ENCODE data around the gene SLC35E1. TPM values are rescaled to one million over a fixed set of nuclear protein-coding genes. Genes with fewer than 3 reads are reported as not detected.

SLC35E1 gene
- total and polyA plus RNA-seq, 2 of the 13 experiments (the other 11 are each of a cell fraction or from before 2014, with no cell fraction given): 21.2 to 46.5 TPM

GRCh38 chr19:16585808-16586476 lies 13.7 kb upstream of the SLC35E1 start:
- Histone ChIP-seq H3K36me3 (replicated peaks in 1 of 2; ENCODE audit: control insufficient read depth in 1 of 2, insufficient read depth in 2 of 2, low read length in 2 of 2) (no peaks in the 10 kb centered on the region; a peak in 1 of 5 replicates), H3K27ac (ENCODE audit: extremely low read length, insufficient read depth, low read length) (no peak overlapping the region), H4K20me1 (ENCODE audit: insufficient read depth, low read length) (peaks cover 9% of the 10 kb centered on the region; the same call in 1 of the 2 replicates), H3K4me2 (ENCODE audit: low read depth, low read length) (no peak overlapping the region), H3K4me1 (ENCODE audit: insufficient read depth, low read length) (peaks cover 16% of the 10 kb centered on the region), H3K27me3 (ENCODE audit: control insufficient read depth in 1 of 2, insufficient read depth in 2 of 2, low read length in 2 of 2) (no peaks in the 10 kb centered on the region), H3K9me3 (ENCODE audit: low read length) (no peaks in the 10 kb centered on the region), H3K4me3 (replicated peaks in 1 of 3; ENCODE audit: insufficient read depth in 1 of 3, low read depth in 2 of 3, low read length in 3 of 3) (no peak overlapping the region), H3K9ac (ENCODE audit: insufficient read depth, low read depth, low read length) (no peak overlapping the region), H2AFZ (ENCODE audit: low read length) (no peak overlapping the region), H3K79me2 (ENCODE audit: insufficient read depth, low read length) (peaks cover 85% of the 10 kb centered on the region)
- ChIA-PET CTCF (ENCODE audit: low intra/inter-chr PET ratio, low total read pairs) (no interaction called here), POLR2A (no interaction called here)
- ATAC-seq: no peak
- in situ Hi-C loops (cut with HindIII; ENCODE audit: extremely low pct_ligation_motif_present, low pct_unique_long_range_greater_than_20kb): no loop called here
- intact Hi-C loops (cut with micrococcal nuclease; ENCODE audit: unreplicated experiment): no loop called here
- DNase-seq (ENCODE audit: low spot score): no peak
- no peak for FAIRE-seq
- TF ChIP-seq IRF9 (CRISPR knock-in tag; IDR thresholded peaks at IDR 0.05; ENCODE audit: borderline replicate concordance) (no peak), SALL2 (CRISPR knock-in tag; IDR thresholded peaks at IDR 0.05) (no peak), ZNF34 (CRISPR knock-in tag; IDR thresholded peaks at IDR 0.05; ENCODE audit: borderline replicate concordance) (no peak), KLF16 (CRISPR knock-in tag; IDR thresholded peaks at IDR 0.05) (no peak), ZNF841 (CRISPR knock-in tag; IDR thresholded peaks at IDR 0.05; ENCODE audit: borderline replicate concordance) (no peak), REL (CRISPR knock-in tag; conservative IDR thresholded peaks at IDR 0.05) (no peak), SP1 (IDR thresholded peaks at IDR 0.05) (no peak), SP1 (CRISPR knock-in tag; IDR thresholded peaks at IDR 0.05) (no peak)
- WGBS (ENCODE audit: low lambda C conversion rate): 90% methylated on average over 6 of the region's 11 CpGs
- no TSS peak for BruUV-seq (replicated peaks)

Data from HepG2 (cell line).